Left hindlimb (tissue), 1 donor: Measurements from ENCODE around the gene TNFRSF13B.
"Not testable (repeated sequence)": the region's sequence is repeated elsewhere in the genome, so short reads cannot be mapped to it uniquely, and the experiment has no call there.

Experiments used
- DNase-seq: peaks from one replicate; pipeline ENCODE4 v3.0.0-alpha.2; 2018

The TNFRSF13B gene

GRCh38 chr17:16971458-16972338 is at the start of gene TNFRSF13B:
TSS of gene TNFRSF13B (minus strand) at chr17:16972118. CDS start at chr17:16972075, 43 bp downstream.
- DNase-seq: no peak

DNA sequence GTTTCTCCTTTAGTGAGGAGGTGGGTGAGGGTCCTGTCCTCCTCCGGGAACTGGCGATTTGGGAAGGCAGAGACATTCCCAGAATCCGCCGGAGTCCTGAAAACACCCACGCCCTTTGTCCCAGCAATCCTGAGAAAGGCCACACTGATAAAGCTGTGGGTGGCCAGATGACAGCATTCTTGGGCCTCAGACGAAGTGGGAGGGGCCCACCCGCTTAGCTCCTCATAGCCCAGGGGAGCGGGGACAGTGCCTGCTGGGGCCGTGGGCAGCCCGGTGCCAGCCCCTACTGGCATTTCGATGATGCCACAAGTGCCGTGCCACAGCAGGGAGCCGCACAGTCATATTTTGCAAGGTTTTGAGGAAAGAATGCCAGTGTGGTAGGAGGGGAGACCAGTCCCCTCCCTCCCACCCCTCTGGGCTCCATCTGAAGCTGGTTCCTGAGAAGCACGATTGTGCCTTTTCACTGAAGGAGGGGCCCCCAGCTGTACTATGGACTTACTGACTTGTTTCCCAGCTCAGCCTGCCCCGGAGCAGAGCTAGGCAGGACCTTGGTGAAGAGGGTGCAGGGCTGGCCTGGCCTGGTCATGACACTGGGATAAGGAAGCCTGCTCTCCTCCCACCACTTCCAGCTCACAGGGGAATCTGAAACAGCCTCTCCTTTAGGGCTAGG is 49.4 kb upstream of the TNFRSF13B start:
- DNase-seq: peak; percentile 35

GRCh38 chr17:17020821-17021193 is 48.9 kb upstream of the TNFRSF13B start:
- no peak for DNase-seq

GRCh38 chr17:17019891-17020456 is 48.1 kb upstream of the TNFRSF13B start:
- DNase-seq: no peak

DNA sequence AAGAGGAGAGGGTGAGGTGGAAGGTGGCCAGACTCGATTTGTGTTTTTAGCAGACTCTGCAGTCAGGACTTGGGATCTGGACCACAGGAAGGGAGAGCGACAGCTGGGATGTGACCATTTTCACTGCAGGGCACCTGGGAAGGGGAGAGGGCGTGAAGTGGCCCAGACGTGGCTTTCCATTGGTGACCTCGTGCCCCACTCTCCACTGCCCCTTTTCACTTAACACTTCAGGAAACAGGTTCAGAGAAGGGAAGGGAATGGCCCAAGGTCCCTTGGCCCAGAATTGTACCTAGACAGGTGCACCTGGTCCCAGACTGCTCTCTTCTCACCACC is 47.5 kb upstream of the TNFRSF13B start:
- DNase-seq: no peak

GRCh38 chr17:17018612-17019429 is 46.9 kb upstream of the TNFRSF13B start:
- DNase-seq: no peak

DNA sequence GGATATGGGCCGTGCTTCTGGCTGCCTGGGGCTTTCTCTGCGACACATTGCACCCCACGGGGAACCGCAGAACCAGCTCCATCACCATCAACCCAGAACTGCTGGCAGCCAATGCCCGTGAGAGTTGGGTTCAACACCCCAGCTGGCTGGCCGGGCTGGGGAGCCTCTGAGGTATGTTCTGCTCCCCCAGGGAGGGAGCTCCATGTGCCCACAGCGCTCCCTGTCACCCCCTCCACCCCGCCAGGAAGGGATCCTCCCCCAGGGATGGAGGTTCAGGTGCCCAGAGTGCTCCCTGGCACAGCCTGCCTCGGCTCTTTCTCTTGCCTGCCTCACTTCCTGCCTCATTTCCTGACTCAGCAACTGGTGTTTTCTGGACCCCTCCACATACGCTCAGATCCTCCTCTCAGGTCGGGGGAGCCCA is 46.1 kb upstream of the TNFRSF13B start:
- no peak for DNase-seq

GRCh38 chr17:17017343-17018014 is 45.6 kb upstream of the TNFRSF13B start:
- DNase-seq: no peak

DNA sequence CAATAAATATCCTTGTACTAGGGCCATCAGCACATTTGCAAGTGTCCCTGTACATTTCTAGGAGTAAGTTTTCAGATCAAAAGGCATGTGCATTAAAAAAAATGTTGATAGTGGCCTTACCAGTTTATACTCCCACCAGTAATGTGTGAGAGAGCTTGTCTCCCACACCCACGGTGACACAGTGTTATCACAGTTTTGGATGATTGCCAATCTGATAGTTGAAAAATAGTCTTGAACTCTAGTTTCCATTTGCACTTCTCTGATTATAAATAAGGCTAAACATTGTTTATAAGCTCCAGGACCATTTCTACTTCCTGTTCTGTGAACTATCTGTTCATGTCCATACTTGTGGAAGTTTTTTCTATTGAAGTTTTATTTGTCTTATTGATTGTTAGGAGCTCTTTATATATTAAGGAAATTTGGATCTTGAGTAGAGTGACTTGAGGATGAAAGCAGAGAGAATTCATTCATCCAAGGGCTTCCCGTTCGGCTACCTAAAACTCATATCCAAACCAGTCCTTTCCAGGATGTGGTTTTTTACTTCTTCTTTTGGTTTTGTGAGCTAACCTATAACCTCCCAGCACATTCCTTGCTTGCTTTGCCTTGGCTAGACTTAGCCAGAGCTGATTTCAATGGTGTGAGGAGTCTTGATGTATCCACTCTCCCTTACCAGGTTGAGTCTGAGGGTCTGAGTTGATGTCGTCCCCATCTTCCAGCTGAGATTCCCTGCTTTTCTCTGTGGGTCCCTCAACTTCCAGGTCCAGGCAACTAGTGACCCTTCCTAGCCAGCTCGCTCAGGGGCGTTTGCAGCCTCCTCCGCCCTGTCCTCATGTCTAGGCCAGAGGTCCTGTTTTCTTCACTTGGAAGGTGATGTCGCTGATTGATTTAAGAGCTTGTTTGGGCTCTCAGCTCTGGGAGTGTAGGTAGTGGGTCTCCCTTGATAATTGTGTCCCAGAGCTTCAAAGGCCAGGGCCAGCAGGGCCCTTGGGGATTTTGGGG is 44.6 kb upstream of the TNFRSF13B start:
- DNase-seq: not testable (repeated sequence)

DNA sequence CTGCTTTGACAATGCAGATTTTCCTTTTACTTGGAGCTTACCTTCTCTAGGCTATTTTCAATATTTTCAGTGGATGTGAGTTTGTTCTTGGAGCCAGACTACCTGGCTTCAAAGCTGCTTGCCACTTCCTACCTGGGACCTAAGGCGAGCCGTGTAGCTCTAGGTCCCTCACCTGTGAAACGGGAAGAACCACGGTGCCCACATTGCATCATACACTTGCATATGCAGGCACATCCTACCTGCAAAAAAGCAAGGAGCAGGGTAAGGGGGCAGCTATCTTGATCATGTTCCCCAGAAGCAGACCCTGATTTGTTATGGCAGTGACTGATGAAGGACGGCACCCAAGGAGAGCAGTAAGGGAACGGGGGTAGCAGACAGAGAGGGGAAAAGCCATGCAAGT is 43.3 kb upstream of the TNFRSF13B start:
- DNase-seq: no peak

DNA sequence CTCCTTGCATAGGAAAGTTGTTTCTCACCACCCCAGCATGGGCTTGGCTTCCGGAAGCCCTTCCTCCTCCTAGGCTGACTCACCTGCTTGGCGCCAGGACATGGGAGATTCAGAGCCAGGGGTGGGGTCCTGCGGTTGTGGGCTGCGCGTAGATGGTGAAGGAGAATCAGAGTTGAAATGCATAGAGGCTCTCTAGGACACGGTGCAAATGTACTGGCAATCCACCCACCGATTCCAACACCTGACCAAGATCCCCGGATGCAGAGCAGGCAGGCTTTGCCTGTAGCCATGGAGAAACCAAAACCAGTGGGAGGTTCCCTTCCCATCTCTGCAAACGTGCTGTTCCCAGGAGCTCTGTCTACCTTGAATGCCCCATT is 42.8 kb upstream of the TNFRSF13B start:
- DNase-seq: not testable (repeated sequence)

DNA sequence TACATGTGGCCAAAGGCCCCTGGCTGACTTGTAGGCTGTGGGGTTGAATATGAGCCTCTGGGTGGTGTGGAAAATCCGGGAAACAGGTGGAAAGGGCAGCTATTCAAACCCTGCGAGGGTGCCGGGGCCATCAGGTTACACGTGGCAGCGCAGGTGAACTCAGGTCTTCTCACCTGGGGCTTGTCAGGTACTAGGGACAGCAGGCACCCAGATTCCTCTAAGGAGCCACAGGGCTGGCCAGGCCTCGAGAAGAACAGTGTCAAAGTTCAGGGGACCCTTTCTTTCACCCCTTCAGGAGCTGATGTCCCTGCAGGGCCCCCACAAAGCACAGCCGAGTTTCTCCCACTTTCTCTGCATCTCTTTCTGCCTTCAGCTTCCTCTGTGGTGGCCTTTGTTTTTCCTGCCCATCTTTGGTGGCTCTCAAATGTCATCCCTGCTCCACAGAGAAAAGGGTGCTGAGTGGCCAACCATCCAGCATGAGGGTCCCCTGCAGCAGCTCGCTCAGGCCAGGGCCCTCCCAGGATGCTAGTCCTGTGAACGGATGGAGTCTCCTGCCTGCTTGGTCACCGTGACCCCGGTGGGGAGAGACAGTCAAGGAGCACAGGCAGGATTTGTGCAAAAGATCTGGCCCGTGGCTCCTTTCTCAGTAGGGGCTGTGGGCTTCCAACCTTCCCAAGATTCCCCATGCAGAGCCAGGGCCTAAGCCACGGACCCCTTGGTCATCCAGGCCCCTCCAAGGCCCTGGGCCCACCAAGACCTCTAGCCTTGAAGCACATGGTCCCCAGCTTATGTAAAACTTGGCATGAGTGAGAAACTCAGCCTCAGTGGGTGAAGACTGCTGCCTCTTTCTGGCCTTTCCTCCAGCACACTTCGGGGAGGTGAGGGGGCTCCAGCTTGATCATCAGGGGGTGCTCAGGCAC is 42.2 kb upstream of the TNFRSF13B start:
- not testable (repeated sequence) for DNase-seq

- DNase-seq: not testable (repeated sequence)
These were observed 39.4 kb upstream of the TNFRSF13B start for GRCh38 chr17:17011043-17011907.

GRCh38 chr17:17010545-17011034 is 38.7 kb upstream of the TNFRSF13B start:
- not testable (repeated sequence) for DNase-seq

- DNase-seq: not testable (repeated sequence)
These were observed 38.1 kb upstream of the TNFRSF13B start for GRCh38 chr17:17009972-17010371.

- DNase-seq: not testable (repeated sequence)
These were observed 36.9 kb upstream of the TNFRSF13B start for GRCh38 chr17:17008621-17009397.

- not testable (repeated sequence) for DNase-seq
These were observed 36.0 kb upstream of the TNFRSF13B start for GRCh38 chr17:17007891-17008290.
